Panc1 (cell line): ENCODE data around the gene LRRFIP1. TPM values are rescaled to one million over a fixed set of nuclear protein-coding genes. Genes with fewer than 3 reads are reported as not detected.

ENCODE experiments used
- ATAC-seq: fragments of 200-7000 bp; cut with Tn5 transposase; 2 replicates; pipeline ENCODE4 v1.9.1; 2020; ENCODE audit warnings: mild to moderate bottlenecking, moderate library complexity
- BruUV-seq: library from RNA; stranded (reverse); fragments of 400-500 nt; replicated peaks from 2 replicates; lab custom pipeline; 2021; lab: Mats Ljungman, UMichigan
- CTCF ChIA-PET: fragments of 300-600 bp; sonication (Branson Sonifier 250); formaldehyde crosslinking; loops from one replicate; lab custom pipeline; 2022; ENCODE audit warnings: antibody characterized with exemption; lab: Charles Lee
- POLR2A ChIA-PET: fragments of 300-600 bp; sonication (Branson Sonifier 250); formaldehyde crosslinking; loops from one replicate; lab custom pipeline; 2022; ENCODE audit warnings: antibody characterized with exemption; lab: Charles Lee
- DNase-seq: peaks from one replicate; pipeline ENCODE4 v3.0.0-alpha.2; 2010; ENCODE audit warnings: low read depth, low spot score
- H3K27ac ChIP-seq: 2 replicates; pipeline ENCODE4 v1.5.1; 2011; ENCODE audit warnings: mild to moderate bottlenecking, low read length, inconsistent platforms
- H3K27me3 ChIP-seq: fragments of 200-500 bp; sonication (Bioruptor generic); 2 replicates; pipeline ENCODE4 v1.6.0; 2014; ENCODE audit warnings: low read length, inconsistent platforms; ENCODE audit not compliant: control insufficient read depth, insufficient read depth
- H3K36me3 ChIP-seq: fragments of 200-500 bp; sonication (Bioruptor generic); 2 replicates; pipeline ENCODE4 v1.5.1; 2014; ENCODE audit warnings: inconsistent platforms, mild to moderate bottlenecking, low read length, moderate library complexity; ENCODE audit not compliant: control insufficient read depth, insufficient read depth
- H3K4me1 ChIP-seq: 2 replicates; pipeline ENCODE4 v1.5.1; 2011; ENCODE audit warnings: inconsistent platforms, mild to moderate bottlenecking, low read length, moderate library complexity; ENCODE audit not compliant: control insufficient read depth, insufficient read depth
- H3K4me3 ChIP-seq, 2 experiments: 2 replicates each; pipeline ENCODE4 v1.5.1; 2011 to 2012; ENCODE audit warnings: low read depth in 2 of 2, low read length in 2 of 2, mild to moderate bottlenecking in 2 of 2, inconsistent platforms in 1 of 2, moderate library complexity in 1 of 2
- H3K9me3 ChIP-seq: fragments of 200-500 bp; sonication (Bioruptor generic); 2 replicates; pipeline ENCODE4 v1.5.1; 2014; ENCODE audit warnings: low read depth, mild to moderate bottlenecking, inconsistent platforms, low read length, moderate library complexity; ENCODE audit not compliant: control insufficient read depth, insufficient read depth
- CTCF ChIP-seq: fragments of 450-650 bp; IDR thresholded peaks from 2 replicates; pipeline ENCODE4 v1.5.1; 2017; ENCODE audit warnings: mild to moderate bottlenecking
- POLR2AphosphoS5 ChIP-seq: IDR thresholded peaks from 2 replicates; pipeline ENCODE4 v1.6.1; 2012; ENCODE audit warnings: mild to moderate bottlenecking, low read depth, low read length, moderate library complexity
- REST ChIP-seq, 2 experiments: IDR thresholded peaks; 2 replicates each; pipeline ENCODE4 v1.6.1; 2011 to 2012; ENCODE audit warnings: low read depth in 2 of 2, control low read depth in 1 of 2, low read length in 1 of 2, mild to moderate bottlenecking in 1 of 2, moderate library complexity in 1 of 2; ENCODE audit not compliant: insufficient read depth in 1 of 2
- SIN3A ChIP-seq: IDR thresholded peaks from 2 replicates; pipeline ENCODE4 v1.6.1; 2012; ENCODE audit warnings: low read depth, mild to moderate bottlenecking, low read length, moderate library complexity, borderline replicate concordance; ENCODE audit not compliant: insufficient read depth
- TCF7L2 ChIP-seq: IDR thresholded peaks from 2 replicates; pipeline ENCODE4 v1.6.1; 2011; ENCODE audit warnings: mild to moderate bottlenecking, low read depth, low read length, inconsistent platforms
- in situ Hi-C: cut with HindIII; loops from 2 replicates; pipeline ENCODE4 v1.10.0; 2016; ENCODE audit warnings: low sequenced_read_pairs, low pct_unique_long_range_greater_than_20kb
- intact Hi-C: fragments of 100-400 bp; cut with micrococcal nuclease; formaldehyde crosslinking; loops from one replicate; pipeline ENCODE4 v1.10.0; 2022; ENCODE audit not compliant: unreplicated experiment
- total RNA-seq: library from RNA; stranded (reverse); gene quantifications from one replicate; pipeline ENCODE4 v1.2.1, GENCODE V29; 2021; ENCODE audit not compliant: unreplicated experiment

LRRFIP1 gene
- total RNA-seq, 1 experiment from 2014 or later: 121 TPM

GRCh38 chr2:237766340-237766739, 139.0 kb downstream of the LRRFIP1 start:
- H3K4me3 ChIP-seq: no peak overlapping the region
- in situ Hi-C loops: no loop called here
- DNase-seq: no peak
- TF ChIP-seq POLR2AphosphoS5: no peak
- no peak for TF ChIP-seq CTCF
- no peak for TF ChIP-seq SIN3A
- no peak for TF ChIP-seq REST (IDR thresholded peaks at IDR 0.05; ENCODE audit: insufficient read depth in 1 of 2, low read depth in 2 of 2, low read length in 1 of 2)
- TF ChIP-seq TCF7L2: no peak
- CTCF ChIA-PET: interaction anchor here (0.7 kb wide), 1 partner anchor 104 kb away, joined by 4 read pairs; no protein-coding TSS in a partner anchor
- H3K9me3 ChIP-seq: no peaks in the 10 kb centered on the region
- no peak overlapping the region for H3K27ac ChIP-seq
- H3K27me3 ChIP-seq: no peaks in the 10 kb centered on the region
- peaks cover 9% of the 10 kb centered on the region for H3K36me3 ChIP-seq
- no peak for ATAC-seq
- intact Hi-C loops: no loop called here
- POLR2A ChIA-PET: no interaction called here
- H3K4me1 ChIP-seq: no peaks in the 10 kb centered on the region
- BruUV-seq: no TSS peak

- DNase-seq (no peak), ATAC-seq (no peak)
- intact Hi-C loops (no loop called here), in situ Hi-C loops (no loop called here)
- BruUV-seq: no TSS peak
- Histone ChIP-seq H3K4me1 (no peaks in the 10 kb centered on the region), H3K27ac (no peak overlapping the region), H3K9me3 (no peaks in the 10 kb centered on the region), H3K4me3 (no peak overlapping the region), H3K36me3 (peaks cover 11% of the 10 kb centered on the region), H3K27me3 (no peaks in the 10 kb centered on the region)
- ChIA-PET CTCF (no interaction called here), POLR2A (no interaction called here)
- TF ChIP-seq SIN3A (no peak), CTCF (no peak), POLR2AphosphoS5 (no peak), TCF7L2 (no peak), REST (IDR thresholded peaks at IDR 0.05; ENCODE audit: insufficient read depth in 1 of 2, low read depth in 2 of 2, low read length in 1 of 2) (no peak)
These were observed 145.1 kb downstream of the LRRFIP1 start for GRCh38 chr2:237772513-237772912.
